D721Med (cell line): ENCODE data around the gene TMEM74B.
"Not testable (repeated sequence)": the region's sequence is repeated elsewhere in the genome, so short reads cannot be mapped to it uniquely, and the experiment has no call there.

Source experiments
- DNase-seq: peaks from one replicate; pipeline ENCODE4 v3.0.0; 2011; ENCODE audit warnings: low spot score; ENCODE audit not compliant: insufficient read length
- FAIRE-seq: peaks from 2 replicates; lab custom pipeline; 2011; peaks lifted over from hg19 to GRCh38; lab: Jason Lieb, UNC
- TF ChIP-seq, protein P1 (sequence below): IDR thresholded peaks from 2 replicates; pipeline ENCODE4 v1.5.1; 2012; ENCODE audit warnings: mild to moderate bottlenecking, control low read depth; ENCODE audit not compliant: insufficient read depth; ENCODE audit errors: missing control alignments

Gene TMEM74B

DNA sequence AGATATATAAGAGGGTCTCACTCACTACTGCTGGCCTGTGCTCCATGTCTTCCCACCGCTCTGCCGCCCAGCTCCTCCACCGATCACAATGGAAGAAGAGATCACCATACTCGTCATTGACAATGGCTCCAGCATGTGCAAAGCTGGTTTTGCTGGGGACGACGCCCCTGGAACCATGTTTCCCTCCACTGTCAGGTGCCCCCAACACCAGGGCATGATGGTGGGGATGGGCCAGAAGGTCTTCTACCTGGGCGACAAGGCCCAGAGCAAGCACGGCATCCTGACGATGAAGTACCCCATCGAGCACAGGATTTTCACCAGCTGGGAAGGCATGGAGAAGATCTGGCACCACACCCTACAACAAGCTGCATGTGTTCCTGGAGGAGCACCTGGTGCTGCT, 24.3 kb downstream of the TMEM74B start:
- FAIRE-seq = no peak
- TF ChIP-seq, protein P1, sequence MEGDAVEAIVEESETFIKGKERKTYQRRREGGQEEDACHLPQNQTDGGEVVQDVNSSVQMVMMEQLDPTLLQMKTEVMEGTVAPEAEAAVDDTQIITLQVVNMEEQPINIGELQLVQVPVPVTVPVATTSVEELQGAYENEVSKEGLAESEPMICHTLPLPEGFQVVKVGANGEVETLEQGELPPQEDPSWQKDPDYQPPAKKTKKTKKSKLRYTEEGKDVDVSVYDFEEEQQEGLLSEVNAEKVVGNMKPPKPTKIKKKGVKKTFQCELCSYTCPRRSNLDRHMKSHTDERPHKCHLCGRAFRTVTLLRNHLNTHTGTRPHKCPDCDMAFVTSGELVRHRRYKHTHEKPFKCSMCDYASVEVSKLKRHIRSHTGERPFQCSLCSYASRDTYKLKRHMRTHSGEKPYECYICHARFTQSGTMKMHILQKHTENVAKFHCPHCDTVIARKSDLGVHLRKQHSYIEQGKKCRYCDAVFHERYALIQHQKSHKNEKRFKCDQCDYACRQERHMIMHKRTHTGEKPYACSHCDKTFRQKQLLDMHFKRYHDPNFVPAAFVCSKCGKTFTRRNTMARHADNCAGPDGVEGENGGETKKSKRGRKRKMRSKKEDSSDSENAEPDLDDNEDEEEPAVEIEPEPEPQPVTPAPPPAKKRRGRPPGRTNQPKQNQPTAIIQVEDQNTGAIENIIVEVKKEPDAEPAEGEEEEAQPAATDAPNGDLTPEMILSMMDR = no peak

DNA sequence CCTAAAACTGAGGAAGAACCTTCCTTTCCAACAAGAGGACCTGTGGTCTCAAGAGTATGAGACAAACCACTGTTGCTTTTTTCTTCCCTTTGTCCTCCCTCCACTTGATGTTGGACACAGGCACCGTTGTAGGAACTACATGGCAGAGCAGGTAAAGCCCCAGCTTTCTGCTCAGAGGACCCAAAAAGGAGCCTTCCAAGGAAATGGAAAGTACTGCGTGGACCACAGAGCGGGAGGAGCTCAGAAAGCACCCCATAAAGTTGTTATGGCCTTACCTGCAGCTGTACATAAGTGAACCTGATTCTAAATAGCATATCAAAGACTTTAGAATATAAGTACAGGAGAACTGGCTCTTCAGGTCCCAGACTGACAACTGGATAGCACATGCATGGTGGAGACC, 29.4 kb downstream of the TMEM74B start:
- no peak for DNase-seq
- FAIRE-seq = no peak
- TF ChIP-seq, protein P1 = no peak

More for the DNA sequence above, 24.3 kb downstream of the TMEM74B start:
- DNase-seq = no peak

DNA sequence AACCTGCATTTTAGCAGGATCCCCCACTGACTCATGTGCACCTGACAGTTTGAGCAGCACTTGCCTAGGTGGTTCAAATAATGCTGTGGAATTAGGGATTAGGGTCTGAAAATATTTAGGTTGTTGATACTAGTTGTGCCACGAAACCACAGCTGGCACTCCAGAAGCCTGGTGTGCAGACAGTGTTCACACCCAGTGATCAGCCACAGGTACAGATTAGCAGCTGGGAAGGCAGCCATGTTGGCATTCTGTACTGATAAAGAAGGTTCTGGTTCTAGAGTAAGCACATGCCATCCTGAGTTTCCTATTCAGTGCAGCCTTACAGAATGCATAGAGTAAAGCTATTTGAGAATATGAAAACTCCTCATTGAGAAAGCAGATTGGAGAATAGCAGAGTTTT, 30.1 kb downstream of the TMEM74B start:
- TF ChIP-seq, protein P1 = no peak
- DNase-seq (no peak), FAIRE-seq (no peak)

DNA sequence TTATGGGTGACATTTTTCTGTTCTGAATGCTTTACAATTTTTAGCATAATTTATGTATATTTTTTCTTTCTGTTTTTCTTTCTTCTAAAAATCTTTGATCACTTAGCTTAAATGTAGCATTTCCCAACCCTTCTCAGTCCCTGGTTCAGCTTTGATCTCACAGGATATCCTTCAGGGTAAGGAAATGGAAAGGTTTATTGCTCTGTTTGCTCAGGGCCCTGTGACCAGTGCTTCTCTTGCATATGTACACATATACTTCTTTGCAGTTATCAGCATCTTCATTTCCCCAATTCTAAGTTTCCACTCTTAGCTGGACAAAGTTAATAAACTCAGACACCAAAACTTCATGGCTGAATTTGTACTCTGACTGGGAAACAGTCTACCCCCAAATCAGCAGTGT, 30.6 kb downstream of the TMEM74B start:
- TF ChIP-seq, protein P1 = no peak
- no peak for FAIRE-seq
- DNase-seq = no peak

DNA sequence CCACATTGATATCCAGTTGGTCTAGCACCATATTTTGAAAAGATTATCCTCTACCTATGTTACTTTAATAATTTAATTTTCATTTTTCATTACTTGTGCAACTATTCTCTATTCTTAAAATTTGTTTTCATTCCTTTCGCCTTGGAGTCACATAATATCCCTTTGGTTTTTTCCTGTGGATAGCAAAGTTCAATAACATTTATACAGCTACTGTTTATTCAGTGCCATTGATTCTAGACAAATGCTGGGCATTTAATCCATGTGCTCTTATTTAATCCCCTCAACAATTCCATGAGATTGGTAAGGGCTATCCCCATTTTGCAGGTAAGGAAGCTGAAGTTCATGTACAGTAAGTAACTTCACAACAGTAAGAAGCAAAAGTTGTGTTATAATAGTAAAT, 33.8 kb downstream of the TMEM74B start:
- TF ChIP-seq, protein P1 = no peak
- FAIRE-seq = no peak
- no peak for DNase-seq

DNA sequence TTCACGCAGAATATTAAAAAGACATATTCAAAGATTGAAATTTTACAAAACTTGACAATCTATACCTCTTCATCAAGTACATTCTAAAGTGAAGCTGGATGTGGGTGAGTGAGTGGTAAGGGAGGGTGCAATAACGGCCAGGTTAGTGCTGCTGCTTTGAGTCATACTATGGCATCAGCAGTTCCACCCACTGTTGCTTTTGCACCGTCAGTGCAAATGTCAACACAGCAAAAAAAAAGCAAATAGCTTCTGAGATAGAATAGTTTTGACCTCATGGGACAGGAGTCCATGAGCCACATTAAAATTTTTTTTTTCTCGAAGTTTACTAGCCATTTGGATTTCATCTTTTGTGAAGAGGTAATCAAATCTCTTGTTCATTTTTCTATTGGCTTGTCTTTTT, 34.6 kb downstream of the TMEM74B start:
- TF ChIP-seq, protein P1 = no peak
- no peak for FAIRE-seq
- no peak for DNase-seq

DNA sequence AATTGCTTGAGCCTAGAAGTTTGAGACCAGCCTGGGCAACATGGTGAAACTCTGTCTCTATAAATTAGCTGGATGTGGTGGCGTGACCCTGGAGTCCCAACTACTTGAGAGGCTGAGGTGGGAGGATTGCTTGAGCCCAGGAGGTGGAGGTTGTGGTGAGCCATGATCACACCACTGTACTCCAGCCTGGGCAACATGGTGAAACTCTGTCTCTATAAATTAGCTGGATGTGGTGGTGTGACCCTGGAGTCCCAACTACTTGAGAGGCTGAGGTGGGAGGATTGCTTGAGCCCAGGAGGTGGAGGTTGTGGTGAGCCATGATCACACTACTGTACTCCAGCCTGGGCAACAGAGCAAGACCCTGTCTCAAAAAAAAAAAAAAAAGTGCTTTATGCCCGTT, 35.0 kb downstream of the TMEM74B start:
- not testable (repeated sequence) for FAIRE-seq, DNase-seq

DNA sequence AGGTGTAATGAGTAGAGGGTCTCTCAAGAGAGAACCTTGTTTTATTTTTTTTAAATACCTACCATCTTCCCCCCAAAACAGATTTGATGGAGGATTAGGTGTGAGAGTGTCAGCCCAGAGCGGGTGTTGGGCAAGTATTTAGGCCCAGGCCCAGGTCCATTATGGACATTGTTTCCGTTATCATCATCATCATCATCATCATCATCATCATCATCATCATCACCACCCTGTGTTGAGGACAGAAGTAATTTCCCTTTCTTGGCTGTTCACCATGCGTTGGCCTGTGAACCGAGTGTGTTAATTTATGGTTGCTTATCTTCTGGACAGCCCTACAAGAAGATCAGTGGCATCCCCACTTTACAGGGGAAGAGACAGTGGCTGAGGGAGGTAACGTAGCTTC, 37.8 kb downstream of the TMEM74B start:
- TF ChIP-seq, protein P1 = no peak
- FAIRE-seq (no peak), DNase-seq (no peak)
